Measurements from ENCODE around the gene IL23A.

GRCh38 chr12:56366948-56367347, 28.3 kb downstream of the IL23A start:
- no peak for TF ChIP-seq E2F2 (CRISPR knock-in tag; IDR thresholded peaks at IDR 0.05; ENCODE audit: borderline replicate concordance)
- no peak for TF ChIP-seq KAT2B (IDR thresholded peaks at IDR 0.05; ENCODE audit: borderline replicate concordance, low read depth, low read length)
- no peak for TF ChIP-seq ETS1 (CRISPR knock-in tag; IDR thresholded peaks at IDR 0.05)
- TF ChIP-seq CTCF (CRISPR knock-in tag; IDR thresholded peaks at IDR 0.05), result no peak
- no peak for TF ChIP-seq SIN3A (IDR thresholded peaks at IDR 0.05; ENCODE audit: borderline replicate concordance, low read depth, low read length)
- TF ChIP-seq HES4 (CRISPR knock-in tag; IDR thresholded peaks at IDR 0.05; ENCODE audit: borderline replicate concordance), result no peak
- TF ChIP-seq ZBTB43 (CRISPR knock-in tag; conservative IDR thresholded peaks at IDR 0.05), result no peak
- no peak for TF ChIP-seq MEIS2 (CRISPR knock-in tag; IDR thresholded peaks at IDR 0.05)
- no peak for TF ChIP-seq TAF1 (CRISPR knock-in tag; IDR thresholded peaks at IDR 0.05)
- TF ChIP-seq ATF6 (CRISPR knock-in tag; conservative IDR thresholded peaks at IDR 0.05), result no peak
- TF ChIP-seq ZNF34 (CRISPR knock-in tag; IDR thresholded peaks at IDR 0.05; ENCODE audit: borderline replicate concordance), result no peak
- no peak for TF ChIP-seq GATAD2A (CRISPR knock-in tag; IDR thresholded peaks at IDR 0.05)

All from HepG2 (cell line).